Measurements from ENCODE around the gene UBA52. TPM values are rescaled to one million over a fixed set of nuclear protein-coding genes. Genes with fewer than 3 reads are reported as not detected.

UBA52 gene
- total RNA-seq, 1 experiment from 2014 or later = 1,265 TPM

- Histone ChIP-seq H3K9ac (ENCODE audit: extremely low read depth, insufficient read length, low read length) (no peak overlapping the region), H4K8ac (replicated peaks; ENCODE audit: insufficient read length, low read depth, low read length) (no peak overlapping the region), H4K20me1 (ENCODE audit: control insufficient read depth, insufficient read depth, insufficient read length) (no peaks in the 10 kb centered on the region), H2BK15ac (ENCODE audit: low read depth, low read length) (no peak overlapping the region), H4K91ac (ENCODE audit: insufficient read length, low read depth, low read length) (no peak overlapping the region), H3K79me1 (ENCODE audit: insufficient read depth, low read depth, low read length, poor library complexity, severe bottlenecking) (no peaks in the 10 kb centered on the region), H3K4me2 (ENCODE audit: insufficient read depth, insufficient read length, low read length) (no peak overlapping the region), H3K18ac (ENCODE audit: insufficient read length, low read depth, low read length) (no peak overlapping the region), H2AFZ (ENCODE audit: low read length) (no peak overlapping the region), H2BK20ac (ENCODE audit: low read depth, low read length, poor library complexity, severe bottlenecking) (no peak overlapping the region), H3K56ac (ENCODE audit: insufficient read length, low read depth, low read length) (no peak overlapping the region), H2AK5ac (ENCODE audit: insufficient read length, low read length) (no peak overlapping the region), H3K27ac (ENCODE audit: insufficient read length, low read depth, low read length) (no peak overlapping the region), H3K4ac (ENCODE audit: low read depth, low read length) (no peak overlapping the region), H3K27me3 (ENCODE audit: insufficient read depth, low read length) (no peaks in the 10 kb centered on the region), H2BK5ac (ENCODE audit: insufficient read length, low read length) (no peak overlapping the region), H3K23me2 (ENCODE audit: insufficient read length, low read depth, low read length, poor library complexity, severe bottlenecking) (peaks cover 6% of the 10 kb centered on the region), H3K9me3 (ENCODE audit: control insufficient read depth, low read depth, low read length) (no peaks in the 10 kb centered on the region), H3K14ac (ENCODE audit: insufficient read depth, low read length) (no peak overlapping the region), H2BK120ac (ENCODE audit: low read depth, low read length, poor library complexity, severe bottlenecking) (no peak overlapping the region), H4K5ac (ENCODE audit: insufficient read length, low read depth, low read length) (no peak overlapping the region), H3K23ac (ENCODE audit: insufficient read length, low read depth, low read length) (no peak overlapping the region), H3K4me1 (ENCODE audit: insufficient read depth, low read length) (no peaks in the 10 kb centered on the region), H3K79me2 (ENCODE audit: insufficient read depth, low read length) (peaks cover 6% of the 10 kb centered on the region; the same call in 1 of the 2 replicates), H3T11ph (ENCODE audit: low read length) (no peak overlapping the region), H2BK12ac (ENCODE audit: insufficient read length, low read depth, low read length) (no peak overlapping the region)
- WGBS (ENCODE audit: extremely low coverage, insufficient read length, low lambda C conversion rate) = no CpG with 5 or more reads among the region's 5 CpGs
- no peak for TF ChIP-seq CTCF (conservative IDR thresholded peaks at IDR 0.05)
- Mint-ChIP-seq H3K27ac (no peak overlapping the region), H3K9me3 (no peaks in the 10 kb centered on the region), H3K4me3 (no peak overlapping the region), H3K36me3 (ENCODE audit: insufficient read depth in 1 of 3, low read depth in 3 of 3) (peaks cover 10 to 31% (median 27%) of the 10 kb centered on the region in 3 experiments; a peak in 6 of 7 replicates), H3K4me1 (peaks cover 5 to 8% of the 10 kb centered on the region in 2 experiments), H3K27me3 (ENCODE audit: low read depth) (no peaks in the 10 kb centered on the region)
- no peak for DNase-seq
Observed at GRCh38 chr19:18559685-18560084, 12.0 kb upstream of the UBA52 start.

All from H9 (cell line).